ENCODE data around the gene CNIH4.
"Not testable (repeated sequence)": the region's sequence is repeated elsewhere in the genome, so short reads cannot be mapped to it uniquely, and the experiment has no call there.

The CNIH4 gene

GRCh38 chr1:224352436-224353085 lies 4.1 kb upstream of the CNIH4 start:
- DNase-seq: not testable (repeated sequence)

GRCh38 chr1:224353975-224354925 lies 2.4 kb upstream of the CNIH4 start:
- DNase-seq: no peak

- DNase-seq: no peak
These were observed 996 bp downstream of the CNIH4 start for GRCh38 chr1:224357626-224358124.

GRCh38 chr1:224358237-224358636 lies 1.6 kb downstream of the CNIH4 start:
- DNase-seq: no peak

- no peak for DNase-seq
These were observed 2.5 kb downstream of the CNIH4 start for GRCh38 chr1:224359207-224359606.

- no peak for DNase-seq
These were observed 11.7 kb downstream of the CNIH4 start for GRCh38 chr1:224368409-224368808.

- no peak for DNase-seq
These were observed 16.4 kb downstream of the CNIH4 start for GRCh38 chr1:224373008-224373590.

GRCh38 chr1:224375059-224375458 lies 18.4 kb downstream of the CNIH4 start:
- DNase-seq: no peak

- no peak for DNase-seq
These were observed 21.0 kb downstream of the CNIH4 start for GRCh38 chr1:224377676-224378006.

- DNase-seq: no peak
These were observed 22.4 kb downstream of the CNIH4 start for GRCh38 chr1:224378855-224379631.

GRCh38 chr1:224380003-224380402 lies 23.3 kb downstream of the CNIH4 start:
- no peak for DNase-seq

GRCh38 chr1:224381880-224382548 lies 25.3 kb downstream of the CNIH4 start:
- no peak for DNase-seq

GRCh38 chr1:224383218-224383617 lies 26.5 kb downstream of the CNIH4 start:
- DNase-seq: no peak

- no peak for DNase-seq
These were observed 30.7 kb downstream of the CNIH4 start for GRCh38 chr1:224387302-224387912.

GRCh38 chr1:224387943-224388342 lies 31.3 kb downstream of the CNIH4 start:
- no peak for DNase-seq

- DNase-seq: no peak
These were observed 33.8 kb downstream of the CNIH4 start for GRCh38 chr1:224390517-224390916.

- no peak for DNase-seq
These were observed 36.0 kb downstream of the CNIH4 start for GRCh38 chr1:224392411-224393249.

GRCh38 chr1:224393294-224393693 lies 36.6 kb downstream of the CNIH4 start:
- DNase-seq: no peak

- DNase-seq: no peak
These were observed 43.2 kb downstream of the CNIH4 start for GRCh38 chr1:224399887-224400286.

- no peak for DNase-seq
These were observed 45.9 kb downstream of the CNIH4 start for GRCh38 chr1:224402472-224403036.

Measured in NCI-H1417 treated with DMSO at 0.1 percent for 48 hours (cell line).